ENCODE measurements around the gene TACR1. TPM values are rescaled to one million over a fixed set of nuclear protein-coding genes. Genes with fewer than 3 reads are reported as not detected.
"Not testable (repeated sequence)": the region's sequence is repeated elsewhere in the genome, so short reads cannot be mapped to it uniquely, and the experiment has no call there.

Gene TACR1
- polyA plus RNA-seq, 3 donors, result 0.18 to 1.6 (median 1.2) TPM

GRCh38 chr2:75066121-75066902, 133.0 kb downstream of the TACR1 start:
- WGBS, 3 donors, result 64 to 81% (median 79%) methylated on average over 6 of the region's 6 CpGs

GRCh38 chr2:75065402-75066008, 133.8 kb downstream of the TACR1 start:
- WGBS, 3 donors, result 76 to 81% (median 80%) methylated on average over 8 of the region's 8 CpGs
- no peak overlapping the region for H3K27ac ChIP-seq (ENCODE audit: low read depth, low read length)

More at GRCh38 chr2:75066121-75066902, 133.0 kb downstream of the TACR1 start:
- H3K27ac ChIP-seq (ENCODE audit: low read depth, low read length), result no peak overlapping the region

- WGBS, 3 donors, result 41 to 56% (median 53%) methylated on average over 8 of the region's 8 CpGs
- H3K27ac ChIP-seq (ENCODE audit: low read depth, low read length), result no peak overlapping the region
These were observed 134.5 kb downstream of the TACR1 start for GRCh38 chr2:75064691-75065396.

GRCh38 chr2:75063906-75064305, 135.4 kb downstream of the TACR1 start:
- WGBS, 3 donors, result 73 to 81% (median 75%) methylated on average over 1 of the region's 1 CpG
- H3K27ac ChIP-seq (ENCODE audit: low read depth, low read length), result no peak overlapping the region

GRCh38 chr2:75058427-75058826, 140.9 kb downstream of the TACR1 start:
- 83 to 95% (median 83%) methylated on average over 1 of the region's 1 CpG for WGBS, 3 donors
- H3K27ac ChIP-seq (ENCODE audit: low read depth, low read length), result no peak overlapping the region

GRCh38 chr2:75057150-75057549, 142.2 kb downstream of the TACR1 start:
- WGBS, 3 donors, result 91 to 97% (median 95%) methylated on average over 5 of the region's 5 CpGs
- not testable (repeated sequence) for H3K27ac ChIP-seq (ENCODE audit: low read depth, low read length)

GRCh38 chr2:75055820-75056675, 143.3 kb downstream of the TACR1 start:
- WGBS, 3 donors, result 58 to 77% (median 59%) methylated on average over 10 of the region's 10 CpGs
- H3K27ac ChIP-seq (ENCODE audit: low read depth, low read length), result no peak overlapping the region

GRCh38 chr2:75055142-75055819, 144.0 kb downstream of the TACR1 start:
- whole genome bisulfite sequencing, 3 donors, result 78 to 86% (median 85%) methylated on average over 6 of the region's 6 CpGs
- no peak overlapping the region for H3K27ac ChIP-seq (ENCODE audit: low read depth, low read length)

- 77 to 86% (median 81%) methylated on average over 2 of the region's 2 CpGs for WGBS, 3 donors
- H3K27ac ChIP-seq (ENCODE audit: low read depth, low read length), result no peak overlapping the region
These were observed 145.0 kb downstream of the TACR1 start for GRCh38 chr2:75054296-75054695.

- WGBS, 3 donors, result 39 to 61% (median 49%) methylated on average over 7 of the region's 7 CpGs
- H3K27ac ChIP-seq (ENCODE audit: low read depth, low read length), result no peak overlapping the region
These were observed 145.7 kb downstream of the TACR1 start for GRCh38 chr2:75053484-75054112.

- 67 to 76% (median 67%) methylated on average over 4 of the region's 4 CpGs for WGBS, 3 donors
- H3K27ac ChIP-seq (ENCODE audit: low read depth, low read length), result no peak overlapping the region
These were observed 151.2 kb downstream of the TACR1 start for GRCh38 chr2:75047992-75048625.

- no peak overlapping the region for H3K27ac ChIP-seq (ENCODE audit: low read depth, low read length)
- WGBS, 3 donors, result 90 to 97% (median 95%) methylated on average over 2 of the region's 2 CpGs
These were observed 151.9 kb downstream of the TACR1 start for GRCh38 chr2:75047189-75047991.

GRCh38 chr2:75045526-75046050, 153.7 kb downstream of the TACR1 start:
- no peak overlapping the region for H3K27ac ChIP-seq (ENCODE audit: low read depth, low read length)
- 71 to 82% (median 78%) methylated on average over 4 of the region's 4 CpGs for WGBS, 3 donors

- 91 to 97% (median 96%) methylated on average over 2 of the region's 2 CpGs for WGBS, 3 donors
These were observed 155.0 kb downstream of the TACR1 start for GRCh38 chr2:75044291-75044690.

GRCh38 chr2:75042823-75043222, 156.5 kb downstream of the TACR1 start:
- 76 to 86% (median 84%) methylated on average over 1 of the region's 1 CpG for WGBS, 3 donors
- no peak overlapping the region for H3K27ac ChIP-seq (ENCODE audit: low read depth, low read length)

More at GRCh38 chr2:75044291-75044690, 155.0 kb downstream of the TACR1 start:
- no peak overlapping the region for H3K27ac ChIP-seq (ENCODE audit: low read depth, low read length)

All from adipose tissue (tissue), 3 donors.